ENCODE results near the gene CPNE5.

CPNE5 gene

GRCh38 chr6:36838896-36839748 lies at the start of gene CPNE5:
CPNE5 (minus strand) TSS chr6:36839444; CDS start chr6:36839377, 67 bp downstream.
- peak; percentile 71 for DNase-seq (ENCODE audit: low spot score)

DNA sequence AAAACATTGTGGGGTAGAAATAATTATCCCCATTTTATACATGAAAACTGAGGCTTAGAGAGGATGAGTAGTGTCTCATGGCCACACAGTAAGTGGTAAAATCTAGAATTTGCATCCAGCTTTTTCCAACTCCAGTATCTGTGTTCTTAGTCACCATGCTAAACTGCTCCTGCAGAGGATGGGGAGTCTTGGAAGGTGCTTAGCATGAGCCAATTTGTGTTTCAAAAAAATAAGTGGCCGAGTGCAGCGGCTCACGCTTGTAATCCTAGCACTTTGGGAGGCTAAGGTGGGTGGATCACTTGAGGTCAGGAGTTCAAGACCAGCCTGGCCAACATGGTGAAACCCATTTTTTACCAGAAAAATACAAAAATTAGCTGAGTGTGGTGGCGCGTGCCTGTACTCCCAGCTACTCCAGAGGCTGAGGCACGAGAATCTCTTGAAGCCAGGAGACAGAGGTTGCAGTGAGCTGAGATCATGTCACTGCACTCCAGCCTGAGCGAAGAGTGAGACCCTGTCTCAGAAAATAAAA lies 48.9 kb upstream of the CPNE5 start:
- DNase-seq (ENCODE audit: low spot score) = no peak

- DNase-seq (ENCODE audit: low spot score) = no peak
Measured at GRCh38 chr6:36886950-36887618, 47.8 kb upstream of the CPNE5 start.

- peak; percentile 94 for DNase-seq (ENCODE audit: low spot score)
Measured at GRCh38 chr6:36885461-36886401, 46.5 kb upstream of the CPNE5 start, which contains the start of gene C6orf89. C6orf89 (plus strand) TSS chr6:36885952; CDS start chr6:36899445, 13,493 bp downstream.

- no peak for DNase-seq (ENCODE audit: low spot score)
Measured at GRCh38 chr6:36884610-36885009, 45.4 kb upstream of the CPNE5 start.

DNA sequence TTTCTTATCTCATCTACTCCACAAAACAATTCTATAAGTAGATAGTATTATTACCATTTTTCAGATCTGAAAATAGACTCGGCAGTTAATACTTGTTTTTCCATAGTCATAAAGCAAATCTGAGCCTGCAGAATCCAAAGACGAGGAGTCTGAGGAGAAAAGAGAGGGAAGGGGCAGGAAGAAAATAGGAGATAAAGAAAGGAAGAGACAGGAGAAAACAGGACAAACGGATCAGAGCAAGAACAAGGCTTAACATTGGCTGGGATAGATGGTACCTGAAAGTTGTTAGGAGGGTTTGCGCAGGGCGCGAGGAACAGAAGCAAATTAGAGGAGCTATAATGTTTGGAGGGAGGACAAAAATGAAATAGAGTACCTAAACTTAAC lies 36.0 kb upstream of the CPNE5 start:
- no peak for DNase-seq (ENCODE audit: low spot score)

DNA sequence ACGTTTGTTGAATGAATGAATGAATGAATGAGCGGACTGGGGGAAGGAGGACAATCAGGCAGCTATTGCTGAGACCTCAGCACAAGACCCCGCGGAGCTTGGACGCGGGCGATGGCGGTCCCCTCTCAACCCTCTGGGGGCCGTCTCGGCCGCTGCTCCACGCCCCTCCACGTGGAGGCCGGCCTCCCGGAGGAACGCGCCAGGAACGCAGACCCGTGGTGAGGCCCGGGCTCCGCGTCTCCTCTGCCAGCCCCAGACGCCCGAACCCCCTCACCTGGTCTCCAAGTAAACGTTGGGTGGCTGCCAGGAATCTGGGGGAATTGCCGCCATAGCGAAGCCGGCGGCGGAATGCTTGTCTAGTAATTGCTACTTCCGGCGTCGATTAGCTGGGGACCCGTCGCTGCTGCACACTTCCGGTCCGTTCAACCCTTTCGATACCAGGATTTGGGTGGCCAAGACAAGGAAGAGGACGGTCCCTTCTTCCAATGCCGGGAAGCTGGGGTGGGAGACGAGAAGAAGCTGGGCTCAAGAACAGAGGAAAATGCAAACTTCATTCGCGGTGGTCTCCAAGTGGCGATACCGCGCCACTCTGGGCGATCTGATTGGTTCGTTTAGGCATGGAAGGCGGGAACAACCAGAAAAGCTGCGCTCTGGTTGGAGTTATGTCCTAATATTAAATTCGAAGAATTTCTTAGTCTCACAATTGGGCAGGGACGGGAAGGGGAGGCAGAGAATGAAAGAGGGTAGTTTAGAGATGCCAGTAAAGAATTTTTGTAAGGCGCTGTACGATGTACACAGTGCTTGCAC lies 35.4 kb upstream of the CPNE5 start, which contains the start of gene PPIL1:
PPIL1 (minus strand) TSS at position 361 of the 807 bp plus-strand sequence; CDS start at position 330, 31 bp downstream.
- DNase-seq (ENCODE audit: low spot score) = peak; percentile 91

GRCh38 chr6:36873612-36874442 lies 34.6 kb upstream of the CPNE5 start:
- DNase-seq (ENCODE audit: low spot score) = no peak

DNA sequence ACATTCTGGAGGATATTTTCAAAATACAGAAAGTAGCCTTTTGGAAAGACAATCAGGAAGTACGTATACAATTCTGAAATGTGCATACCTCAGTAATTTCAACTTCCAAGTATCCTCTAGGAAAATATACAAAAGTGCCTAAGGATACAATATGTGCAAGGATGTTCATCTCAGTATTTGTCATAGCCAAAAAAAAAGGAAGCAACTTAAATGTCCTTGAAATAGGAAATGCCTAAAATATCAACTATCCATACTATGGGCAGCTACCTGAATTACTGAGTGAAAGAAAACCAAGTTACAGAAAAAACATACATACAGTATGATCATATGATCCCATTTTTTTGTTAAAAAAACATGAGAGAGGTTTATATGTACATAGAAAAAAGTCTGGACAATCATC lies 33.9 kb upstream of the CPNE5 start:
- no peak for DNase-seq (ENCODE audit: low spot score)

DNA sequence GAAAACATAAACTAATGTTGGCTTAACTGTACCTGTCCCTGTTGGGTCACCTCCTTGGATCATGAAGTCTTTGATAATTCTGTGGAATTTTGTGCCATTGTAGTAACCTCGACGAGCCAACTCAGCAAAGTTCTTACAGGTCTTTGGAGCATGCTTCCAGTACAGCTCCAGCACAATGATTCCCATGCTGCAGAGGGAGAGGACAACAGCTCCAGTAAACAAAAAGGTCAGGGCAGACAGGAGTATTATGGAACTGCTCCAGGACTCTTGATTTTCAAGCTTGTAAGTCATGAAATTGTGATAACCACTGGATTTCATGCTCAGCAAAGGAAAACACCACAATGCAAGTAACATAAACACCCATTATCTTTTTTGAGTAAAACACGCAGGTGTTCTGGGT lies 32.4 kb upstream of the CPNE5 start:
- no peak for DNase-seq (ENCODE audit: low spot score)

DNA sequence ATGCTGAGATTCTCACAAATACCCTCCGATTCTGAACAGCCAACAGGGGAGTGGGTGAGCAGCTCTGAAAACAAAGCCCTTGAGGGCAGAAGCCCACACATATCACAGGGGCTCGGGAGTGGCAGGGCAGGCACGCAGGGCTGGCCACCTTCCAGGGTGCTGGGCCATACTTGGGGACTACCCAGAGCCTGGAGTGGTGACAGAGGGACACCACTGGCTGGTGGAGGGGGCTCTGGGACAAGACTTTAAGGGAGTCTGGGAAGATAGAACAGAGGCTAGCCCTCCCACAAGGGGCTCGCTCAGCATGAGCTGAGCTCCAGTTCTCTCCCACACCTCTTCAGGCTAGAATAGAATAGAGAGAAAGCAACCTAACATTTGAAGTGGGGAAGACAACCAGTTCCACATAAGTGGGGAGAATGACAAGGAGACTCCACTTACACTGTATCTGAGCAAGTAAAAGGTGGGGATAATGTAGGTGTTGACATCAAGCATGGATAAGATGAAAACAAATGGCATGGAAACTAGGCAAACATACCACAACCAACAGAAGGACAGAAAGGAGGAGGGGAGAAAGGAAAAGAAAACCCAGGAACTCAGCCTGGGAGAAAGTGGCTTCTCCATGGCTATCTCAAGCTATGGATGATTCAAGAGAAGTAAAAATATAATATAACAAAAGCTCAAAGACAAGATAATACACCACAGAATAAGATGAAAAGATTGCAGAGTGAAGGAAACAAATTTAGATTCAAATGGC lies 28.4 kb upstream of the CPNE5 start:
- no peak for DNase-seq (ENCODE audit: low spot score)

- DNase-seq (ENCODE audit: low spot score) = no peak
Measured at GRCh38 chr6:36865835-36866234, 26.6 kb upstream of the CPNE5 start.

DNA sequence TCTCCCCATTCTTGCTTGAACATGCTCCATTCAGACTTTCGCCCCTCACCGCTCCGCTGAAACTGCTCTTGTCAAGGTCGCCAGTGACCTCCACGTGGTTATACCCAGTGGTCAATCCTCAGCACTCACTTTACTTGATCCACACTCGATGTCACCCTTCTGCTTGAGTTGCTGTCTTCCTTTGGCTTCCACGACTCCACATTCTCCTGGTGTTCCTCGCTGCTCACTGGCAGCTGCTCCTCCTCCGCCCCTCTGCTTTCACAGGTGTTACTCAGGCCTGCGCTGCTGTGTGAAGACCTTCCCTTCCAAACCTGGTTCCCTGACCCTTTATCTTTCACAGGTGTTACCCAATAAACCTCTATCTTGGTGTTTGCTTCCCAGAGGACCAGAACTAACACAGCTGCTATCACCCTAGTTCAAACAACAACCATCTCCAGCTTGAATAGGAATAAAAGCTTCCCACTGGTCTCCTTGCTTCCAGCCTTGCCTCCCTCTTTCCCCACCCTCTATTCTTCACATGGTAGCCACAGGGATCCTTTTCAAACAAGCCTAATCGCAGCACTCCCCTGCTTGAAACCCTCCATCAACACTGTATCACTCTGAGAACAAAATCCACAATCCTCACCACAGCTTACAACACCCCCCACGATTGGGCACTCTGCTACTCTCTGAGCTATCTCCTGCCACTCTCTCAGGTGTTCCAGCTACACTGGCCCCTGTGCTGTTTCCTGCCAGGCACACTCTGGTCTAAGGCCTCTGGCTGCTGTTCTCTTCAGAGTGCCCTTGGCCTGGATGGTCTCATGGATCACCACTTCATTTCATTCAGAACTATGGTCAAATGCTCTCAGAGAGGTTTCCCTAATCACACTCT lies 24.7 kb upstream of the CPNE5 start:
- DNase-seq (ENCODE audit: low spot score) = no peak

GRCh38 chr6:36862848-36863382 lies 23.7 kb upstream of the CPNE5 start:
- no peak for DNase-seq (ENCODE audit: low spot score)

GRCh38 chr6:36862164-36862847 lies 23.1 kb upstream of the CPNE5 start:
- DNase-seq (ENCODE audit: low spot score) = no peak

- no peak for DNase-seq (ENCODE audit: low spot score)
Measured at GRCh38 chr6:36860126-36860525, 20.9 kb upstream of the CPNE5 start.

DNA sequence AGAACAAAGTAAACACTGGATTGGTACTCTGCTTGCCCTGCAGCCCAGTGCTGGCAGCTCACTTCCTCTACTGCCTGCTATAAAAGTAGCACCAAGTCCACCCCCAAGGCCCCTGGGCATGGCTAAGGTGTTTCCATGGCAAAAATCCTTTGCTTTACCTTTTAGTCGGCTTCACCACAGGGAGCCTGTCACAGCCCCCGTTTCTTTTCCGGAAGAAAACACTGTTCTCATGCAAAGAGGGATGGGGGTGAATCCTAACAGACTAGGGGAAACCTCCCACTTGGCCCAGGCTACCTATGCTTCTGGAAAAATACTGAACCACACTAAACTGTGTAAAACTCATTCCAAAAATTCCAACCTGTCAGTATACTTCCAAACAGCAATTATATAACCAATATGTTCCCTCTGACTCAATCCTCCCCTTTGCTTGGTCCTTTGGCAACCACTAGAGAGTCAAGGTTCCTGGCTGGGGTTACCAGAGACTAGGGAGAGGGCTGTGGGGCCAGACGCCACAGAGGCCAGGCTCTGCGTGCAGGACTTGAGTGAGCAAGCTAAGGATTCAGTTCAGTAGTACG lies 19.2 kb upstream of the CPNE5 start:
- DNase-seq (ENCODE audit: low spot score) = peak; percentile 70

All from iPS-NIHi11 (cell line).